Measurements from ENCODE around the gene NR2C2. TPM values are rescaled to one million over a fixed set of nuclear protein-coding genes. Genes with fewer than 3 reads are reported as not detected.

NR2C2 gene
- total and polyA plus RNA-seq, 10 of the 15 experiments (the other 5 are each of a cell fraction or from before 2014, with no cell fraction given), result 2.7 to 30.3 (median 18.3) TPM

GRCh38 chr3:15055019-15055557, 107.7 kb downstream of the NR2C2 start (continued):
- TF ChIP-seq IRF4 (IDR thresholded peaks at IDR 0.05; ENCODE audit: low read depth, low read length) (no peak), CBFB (IDR thresholded peaks at IDR 0.05; ENCODE audit: low read depth) (peak; percentile 84), ZNF622 (IDR thresholded peaks at IDR 0.05) (no peak), ZBED1 (IDR thresholded peaks at IDR 0.05; ENCODE audit: borderline replicate concordance) (no peak), PML (IDR thresholded peaks at IDR 0.05; ENCODE audit: low read length) (no peak), BCLAF1 (IDR thresholded peaks at IDR 0.05) (no peak), MYB (IDR thresholded peaks at IDR 0.05; ENCODE audit: borderline replicate concordance, low read depth, low read length) (no peak), RCOR1 (conservative IDR thresholded peaks at IDR 0.05; ENCODE audit: low read depth, low read length) (no peak), SREBF1 (IDR thresholded peaks at IDR 0.05; ENCODE audit: low read length) (no peak), CTCF (IDR thresholded peaks at IDR 0.05 in 2 of 3, conservative IDR thresholded peaks at IDR 0.05 in 1 of 3; ENCODE audit: control insufficient read depth in 2 of 3, extremely low read depth in 1 of 3, insufficient read depth in 1 of 3, low read depth in 3 of 3, low read length in 3 of 3) (no peak), SIX5 (IDR thresholded peaks at IDR 0.05; ENCODE audit: low read depth, low read length, severe bottlenecking) (no peak), ZNF24 (IDR thresholded peaks at IDR 0.05) (no peak), KLF5 (IDR thresholded peaks at IDR 0.05; ENCODE audit: partially characterized antibody) (no peak), MEF2A (IDR thresholded peaks at IDR 0.05; ENCODE audit: insufficient read depth, low read depth, low read length) (no peak; the same call in 1 of the 2 replicates), BMI1 (IDR thresholded peaks at IDR 0.05; ENCODE audit: borderline replicate concordance) (no peak), SRF (IDR thresholded peaks at IDR 0.05; ENCODE audit: low read depth in 2 of 2, low read length in 2 of 2) (no peak), ZZZ3 (IDR thresholded peaks at IDR 0.05; ENCODE audit: control insufficient read depth, insufficient read length, low read depth) (no peak), SMAD1 (IDR thresholded peaks at IDR 0.05; ENCODE audit: low read depth, partially characterized antibody) (peak; percentile 5), MYC (IDR thresholded peaks at IDR 0.05; ENCODE audit: insufficient read depth, insufficient read length, insufficient replicate concordance, low read length, severe bottlenecking) (no peak), RBBP5 (conservative IDR thresholded peaks at IDR 0.05) (no peak), NR2F1 (conservative IDR thresholded peaks at IDR 0.05) (no peak), ZBTB33 (IDR thresholded peaks at IDR 0.05) (no peak), SPI1 (IDR thresholded peaks at IDR 0.05; ENCODE audit: borderline replicate concordance, insufficient read depth, low read depth, low read length) (no peak), KAT2A (conservative IDR thresholded peaks at IDR 0.05; ENCODE audit: control insufficient read depth, low read depth, low read length) (no peak), BHLHE40 (IDR thresholded peaks at IDR 0.05; ENCODE audit: borderline replicate concordance in 1 of 2, low read depth in 2 of 2, low read length in 1 of 2) (no peak), SUZ12 (IDR thresholded peaks at IDR 0.05; ENCODE audit: unreplicated experiment) (no peak), ZSCAN29 (IDR thresholded peaks at IDR 0.05) (no peak)
